SH-SY5Y (cell line): ENCODE data around the gene CLDN3.

ENCODE experiments used
- GATA2 ChIP-seq: IDR thresholded peaks from 2 replicates; pipeline ENCODE4 v1.6.1; 2011; ENCODE audit warnings: mild to moderate bottlenecking, low read depth, low read length
- GATA3 ChIP-seq: IDR thresholded peaks from 2 replicates; pipeline ENCODE4 v1.6.1; 2011; ENCODE audit warnings: low read depth, mild to moderate bottlenecking, low read length, moderate library complexity

Gene CLDN3

GRCh38 chr7:73742753-73743641 lies 27.1 kb downstream of the CLDN3 start:
- TF ChIP-seq GATA2 (no peak), GATA3 (no peak)

- TF ChIP-seq GATA3 (no peak), GATA2 (no peak)
Measured at GRCh38 chr7:73742338-73742752, 27.7 kb downstream of the CLDN3 start.

GRCh38 chr7:73741600-73741999 lies 28.5 kb downstream of the CLDN3 start:
- TF ChIP-seq GATA3 (no peak), GATA2 (no peak)

GRCh38 chr7:73740771-73741170 lies 29.3 kb downstream of the CLDN3 start:
- TF ChIP-seq GATA3 (no peak), GATA2 (no peak)

GRCh38 chr7:73740212-73740611 lies 29.9 kb downstream of the CLDN3 start:
- TF ChIP-seq GATA3 (no peak), GATA2 (no peak)

- TF ChIP-seq GATA2 = no peak
- no peak for TF ChIP-seq GATA3
Measured at GRCh38 chr7:73739387-73739767, 30.7 kb downstream of the CLDN3 start.

GRCh38 chr7:73738612-73739386 lies 31.3 kb downstream of the CLDN3 start, which contains the start of gene ABHD11:
Gene ABHD11, minus strand, starts transcription at chr7:73738802. Its CDS starts 32 bp downstream, at chr7:73738770.
- TF ChIP-seq GATA3 (no peak), GATA2 (no peak)

- TF ChIP-seq GATA3 (no peak), GATA2 (no peak)
Measured at GRCh38 chr7:73738220-73738611, 31.9 kb downstream of the CLDN3 start.

- TF ChIP-seq GATA3 (no peak), GATA2 (no peak)
Measured at GRCh38 chr7:73737491-73738219, 32.4 kb downstream of the CLDN3 start.

GRCh38 chr7:73736885-73737284 lies 33.2 kb downstream of the CLDN3 start:
- TF ChIP-seq GATA2 (no peak), GATA3 (no peak)

GRCh38 chr7:73735528-73735905 lies 34.6 kb downstream of the CLDN3 start:
- no peak for TF ChIP-seq GATA2
- TF ChIP-seq GATA3 = no peak

GRCh38 chr7:73734619-73735527 lies 35.2 kb downstream of the CLDN3 start:
- TF ChIP-seq GATA2 (no peak), GATA3 (no peak)

- TF ChIP-seq GATA2 (no peak), GATA3 (no peak)
Measured at GRCh38 chr7:73732397-73732796, 37.7 kb downstream of the CLDN3 start.

GRCh38 chr7:73730485-73730884 lies 39.6 kb downstream of the CLDN3 start:
- TF ChIP-seq GATA2 (no peak), GATA3 (no peak)
